CD4-positive, alpha-beta memory T cell (primary cell): ENCODE results near the gene TMPRSS4. TPM values are rescaled to one million over a fixed set of nuclear protein-coding genes. Genes with fewer than 3 reads are reported as not detected.

Source experiments
- CTCF ChIA-PET: fragments of 350-600 bp; sonication (Branson Sonifier 250); formaldehyde crosslinking; loops from one replicate; lab custom pipeline; 2021; ENCODE audit warnings: inconsistent platforms; ENCODE audit not compliant: partially characterized antibody; lab: Charles Lee
- POLR2A ChIA-PET: fragments of 350-600 bp; sonication (Branson Sonifier 250); formaldehyde crosslinking; loops from one replicate; lab custom pipeline; 2021; ENCODE audit not compliant: partially characterized antibody; lab: Charles Lee
- DNase-seq, 5 donors: peaks; one replicate each; pipeline versions ENCODE4 v3.0.0 to v3.0.0-alpha.2; 2020 to 2022; ENCODE audit warnings: mixed read lengths in 1 of 5
- H3K27ac ChIP-seq: one replicate; pipeline ENCODE4 v1.7.0; 2013; ENCODE audit warnings: low read depth, low read length
- H3K27me3 ChIP-seq: 2 replicates; pipeline ENCODE4 v1.7.0; 2013; ENCODE audit warnings: mild to moderate bottlenecking, low read length, moderate library complexity; ENCODE audit not compliant: insufficient read depth
- H3K36me3 ChIP-seq: 2 replicates; pipeline ENCODE4 v1.7.0; 2013; ENCODE audit warnings: mild to moderate bottlenecking, low read length, moderate library complexity; ENCODE audit not compliant: insufficient read depth
- H3K4me1 ChIP-seq: 2 replicates; pipeline ENCODE4 v1.7.0; 2013; ENCODE audit warnings: mild to moderate bottlenecking, low read length, moderate library complexity; ENCODE audit not compliant: insufficient read depth
- H3K4me3 ChIP-seq, 2 donors: one replicate each; pipeline ENCODE4 v1.7.0; 2013; ENCODE audit warnings: low read length in 2 of 2, mild to moderate bottlenecking in 1 of 2
- H3K9me3 ChIP-seq, 2 donors: one replicate each; pipeline ENCODE4 v1.7.0; 2013; ENCODE audit warnings: low read length in 2 of 2, control low read depth in 1 of 2; ENCODE audit not compliant: control insufficient read depth in 1 of 2
- H3K27ac Mint-ChIP-seq, 7 donors: one replicate each; pipeline ENCODE4 v1.8.0; 2020 to 2021; ENCODE audit warnings: mixed read lengths in 7 of 7, mild to moderate bottlenecking in 6 of 7, inconsistent platforms in 3 of 7, moderate library complexity in 3 of 7
- H3K27me3 Mint-ChIP-seq, 2 donors: one replicate each; pipeline ENCODE4 v1.8.0; 2020 to 2021; ENCODE audit warnings: mixed read lengths in 2 of 2
- H3K36me3 Mint-ChIP-seq, 2 donors: one replicate each; pipeline ENCODE4 v1.8.0; 2020 to 2021; ENCODE audit warnings: mixed read lengths in 2 of 2, inconsistent platforms in 1 of 2, mild to moderate bottlenecking in 1 of 2
- H3K4me1 Mint-ChIP-seq, 4 donors: one replicate each; pipeline ENCODE4 v1.8.0; 2020 to 2021; ENCODE audit warnings: mixed read lengths in 4 of 4, mild to moderate bottlenecking in 1 of 4
- H3K4me3 Mint-ChIP-seq, 8 donors: one replicate each; pipeline ENCODE4 v1.8.0; 2020 to 2021; ENCODE audit warnings: mixed read lengths in 8 of 8, mild to moderate bottlenecking in 7 of 8, moderate library complexity in 6 of 8, inconsistent platforms in 3 of 8
- H3K9me3 Mint-ChIP-seq, 8 donors: one replicate each; pipeline ENCODE4 v1.8.0; 2020 to 2021; ENCODE audit warnings: mixed read lengths in 8 of 8, mild to moderate bottlenecking in 5 of 8, inconsistent platforms in 3 of 8, moderate library complexity in 1 of 8
- intact Hi-C: fragments of 100-400 bp; cut with micrococcal nuclease; formaldehyde crosslinking; loops from one replicate; pipeline ENCODE4 v1.15.1; 2023
- polyA plus RNA-seq, 2 donors: library from polyadenylated mRNA; unstranded; fragments of 300-500 nt; fragmentation: Illumina TruSeq; gene quantifications; one replicate each; pipeline ENCODE4 v1.2.3, GENCODE V29; 2021
- total RNA-seq, 2 experiments: library from RNA; stranded (reverse); gene quantifications; one replicate each; pipeline ENCODE4 v1.2.3, GENCODE V29; 2021

The TMPRSS4 gene
- total and polyA plus RNA-seq, 4 experiments from 2014 or later: 0.33 TPM; not detected in 3

GRCh38 chr11:118142809-118143208 is 65.9 kb downstream of the TMPRSS4 start:
- Histone ChIP-seq H3K4me3 (no peak overlapping the region), H3K27ac (no peak overlapping the region), H3K4me1 (peaks cover 4% of the 10 kb centered on the region), H3K9me3 (no peaks in the 10 kb centered on the region), H3K36me3 (no peaks in the 10 kb centered on the region), H3K27me3 (peaks cover 13% of the 10 kb centered on the region)
- Mint-ChIP-seq H3K9me3 (no peaks in the 10 kb centered on the region), H3K27ac (peak overlapping the region in 2 of 7 donors; percentile 13 to 22), H3K36me3 (no peaks in the 10 kb centered on the region), H3K4me1 (peaks cover 2 to 5% (median 4%) of the 10 kb centered on the region in 4 donors), H3K27me3 (peaks cover 48 to 53% of the 10 kb centered on the region in 2 donors), H3K4me3 (peak overlapping the region in 1 of 8 donors; percentile 33)
- ChIA-PET CTCF (interaction anchor here (0.7 to 7.1 kb wide), 7 partner anchors 8 to 1196 kb away, joined by 3 to 109 read pairs (median 4); no protein-coding TSS in a partner anchor), POLR2A (no interaction called here)
- intact Hi-C loops: no loop called here
- DNase-seq: no peak

- H3K4me1 Mint-ChIP-seq: peaks cover 2 to 5% (median 4%) of the 10 kb centered on the region in 4 donors
- H3K36me3 ChIP-seq: no peaks in the 10 kb centered on the region
- no peaks in the 10 kb centered on the region for H3K9me3 ChIP-seq
- DNase-seq: no peak
- peak overlapping the region in 1 of 7 donors; percentile 58 for H3K27ac Mint-ChIP-seq
- H3K9me3 Mint-ChIP-seq: no peaks in the 10 kb centered on the region
- no peak overlapping the region for H3K4me3 Mint-ChIP-seq
- H3K27ac ChIP-seq: no peak overlapping the region
- intact Hi-C loops: no loop called here
- H3K27me3 Mint-ChIP-seq: peaks cover 46 to 54% of the 10 kb centered on the region in 2 donors
- ChIA-PET CTCF (interaction anchor here (0.7 to 7.1 kb wide), 14 partner anchors 9 to 1195 kb away, joined by 3 to 109 read pairs (median 4); no protein-coding TSS in a partner anchor), POLR2A (interaction anchor here (2.1 kb wide), 1 partner anchor 28 kb away, joined by 6 read pairs; no protein-coding TSS in a partner anchor)
- no peak overlapping the region for H3K4me3 ChIP-seq
- no peaks in the 10 kb centered on the region for H3K36me3 Mint-ChIP-seq
- peaks cover 13% of the 10 kb centered on the region for H3K27me3 ChIP-seq
- peaks cover 4% of the 10 kb centered on the region for H3K4me1 ChIP-seq
Measured at GRCh38 chr11:118143661-118144185, 66.8 kb downstream of the TMPRSS4 start.

GRCh38 chr11:118144301-118145268 is 67.7 kb downstream of the TMPRSS4 start:
- H3K36me3 Mint-ChIP-seq: no peaks in the 10 kb centered on the region
- H3K9me3 Mint-ChIP-seq: no peaks in the 10 kb centered on the region
- H3K27me3 Mint-ChIP-seq: peaks cover 39 to 51% of the 10 kb centered on the region in 2 donors
- no peaks in the 10 kb centered on the region for H3K9me3 ChIP-seq
- peaks cover 2 to 5% (median 4%) of the 10 kb centered on the region in 4 donors for H3K4me1 Mint-ChIP-seq
- CTCF ChIA-PET: interaction anchor here (0.8 to 7.1 kb wide), 13 partner anchors 10 to 467 kb away, joined by 3 to 109 read pairs (median 4); no protein-coding TSS in a partner anchor
- no peak overlapping the region for H3K27ac ChIP-seq
- H3K36me3 ChIP-seq: no peaks in the 10 kb centered on the region
- intact Hi-C loops: loop anchor here (1.0 to 5.0 kb wide), 6 partner anchors 27 to 467 kb away; no protein-coding TSS in a partner anchor
- no peak overlapping the region for H3K4me3 ChIP-seq
- H3K27me3 ChIP-seq: peaks cover 13% of the 10 kb centered on the region
- H3K4me1 ChIP-seq: peaks cover 4% of the 10 kb centered on the region
- DNase-seq: no peak
- POLR2A ChIA-PET: interaction anchor here (2.1 kb wide), 1 partner anchor 27 kb away, joined by 6 read pairs; no protein-coding TSS in a partner anchor
- peak overlapping the region in 7 of 8 donors; percentile 8 to 87 (median 82) for H3K4me3 Mint-ChIP-seq
- peak overlapping the region in 4 of 7 donors; percentile 2 to 55 (median 50) for H3K27ac Mint-ChIP-seq

- H3K36me3 Mint-ChIP-seq: no peaks in the 10 kb centered on the region
- Histone ChIP-seq H3K27ac (no peak overlapping the region), H3K9me3 (no peaks in the 10 kb centered on the region), H3K36me3 (no peaks in the 10 kb centered on the region), H3K27me3 (peaks cover 13% of the 10 kb centered on the region), H3K4me1 (peaks cover 4% of the 10 kb centered on the region), H3K4me3 (peak overlapping the region; percentile 43 to 62)
- H3K4me3 Mint-ChIP-seq: peak overlapping the region; percentile 63 to 93 (median 85)
- ChIA-PET POLR2A (interaction anchor here (0.6 to 2.1 kb wide), 2 partner anchors 26 to 145 kb away, joined by 3 to 6 read pairs; no protein-coding TSS in a partner anchor), CTCF (interaction anchor here (0.8 to 7.1 kb wide), 13 partner anchors 10 to 466 kb away, joined by 3 to 109 read pairs (median 4); no protein-coding TSS in a partner anchor)
- H3K9me3 Mint-ChIP-seq: no peaks in the 10 kb centered on the region
- intact Hi-C loops: loop anchor here (1.0 to 5.0 kb wide), 6 partner anchors 26 to 466 kb away; no protein-coding TSS in a partner anchor
- H3K4me1 Mint-ChIP-seq: peaks cover 2 to 5% (median 4%) of the 10 kb centered on the region in 4 donors
- peak overlapping the region in 4 of 7 donors; percentile 41 to 88 (median 78) for H3K27ac Mint-ChIP-seq
- DNase-seq: peak; percentile 81 to 90 (median 86)
- peaks cover 34 to 46% of the 10 kb centered on the region in 2 donors for H3K27me3 Mint-ChIP-seq
Measured at GRCh38 chr11:118145285-118146227, 68.7 kb downstream of the TMPRSS4 start.

GRCh38 chr11:118146554-118146953 is 69.7 kb downstream of the TMPRSS4 start:
- Mint-ChIP-seq H3K9me3 (no peaks in the 10 kb centered on the region), H3K4me1 (peaks cover 2 to 8% (median 4%) of the 10 kb centered on the region in 4 donors), H3K36me3 (no peaks in the 10 kb centered on the region), H3K27ac (peak overlapping the region; percentile 27 to 87 (median 79)), H3K4me3 (peak overlapping the region; percentile 63 to 93 (median 82)), H3K27me3 (peaks cover 35 to 43% of the 10 kb centered on the region in 2 donors)
- DNase-seq: no peak
- Histone ChIP-seq H3K4me3 (no peak overlapping the region), H3K4me1 (peaks cover 4% of the 10 kb centered on the region), H3K36me3 (no peaks in the 10 kb centered on the region), H3K9me3 (no peaks in the 10 kb centered on the region), H3K27ac (no peak overlapping the region), H3K27me3 (peaks cover 17% of the 10 kb centered on the region)
- ChIA-PET POLR2A (no interaction called here), CTCF (interaction anchor here (0.8 to 7.1 kb wide), 5 partner anchors 10 to 342 kb away, joined by 3 to 109 read pairs (median 4); no protein-coding TSS in a partner anchor)
- intact Hi-C loops: loop anchor here (5.0 kb wide), 1 partner anchor 206 kb away; no protein-coding TSS in a partner anchor

GRCh38 chr11:118147502-118147901 is 70.6 kb downstream of the TMPRSS4 start:
- Histone ChIP-seq H3K27ac (no peak overlapping the region), H3K4me1 (peaks cover 4% of the 10 kb centered on the region), H3K4me3 (no peak overlapping the region), H3K27me3 (peaks cover 27% of the 10 kb centered on the region), H3K36me3 (no peaks in the 10 kb centered on the region), H3K9me3 (no peaks in the 10 kb centered on the region)
- POLR2A ChIA-PET: no interaction called here
- H3K27me3 Mint-ChIP-seq: peaks cover 26 to 34% of the 10 kb centered on the region in 2 donors
- CTCF ChIA-PET: interaction anchor here (7.1 kb wide), 1 partner anchor 23 kb away, joined by 109 read pairs; no protein-coding TSS in a partner anchor
- no peaks in the 10 kb centered on the region for H3K36me3 Mint-ChIP-seq
- intact Hi-C loops: loop anchor here (5.0 kb wide), 1 partner anchor 205 kb away; no protein-coding TSS in a partner anchor
- peak overlapping the region in 2 of 8 donors; percentile 10 to 27 for H3K4me3 Mint-ChIP-seq
- H3K9me3 Mint-ChIP-seq: no peaks in the 10 kb centered on the region
- H3K4me1 Mint-ChIP-seq: peaks cover 2 to 9% (median 4%) of the 10 kb centered on the region in 4 donors
- DNase-seq: no peak
- peak overlapping the region in 1 of 7 donors; percentile 53 for H3K27ac Mint-ChIP-seq
